NT2/D1 (cell line): ENCODE data around the gene ADGB.

Source experiments
- DNase-seq: peaks from one replicate; pipeline ENCODE4 v3.0.0-alpha.2; 2011; ENCODE audit warnings: low read depth, low spot score
- H3K27me3 ChIP-seq: 2 replicates; pipeline ENCODE4 v1.6.0; 2011; ENCODE audit warnings: mild to moderate bottlenecking; ENCODE audit not compliant: insufficient read length, insufficient read depth
- H3K36me3 ChIP-seq: 2 replicates; pipeline ENCODE4 v1.6.1; 2011; ENCODE audit warnings: mild to moderate bottlenecking, low read length, mixed read lengths; ENCODE audit not compliant: insufficient read depth, insufficient read length
- H3K4me1 ChIP-seq: 2 replicates; pipeline ENCODE4 v1.5.1; 2011; ENCODE audit not compliant: insufficient read depth, insufficient read length
- H3K4me3 ChIP-seq: 2 replicates; pipeline ENCODE4 v1.5.1; 2011; ENCODE audit warnings: low read depth; ENCODE audit not compliant: insufficient read length
- H3K9ac ChIP-seq: 2 replicates; pipeline ENCODE4 v1.6.0; 2011; ENCODE audit warnings: low read depth; ENCODE audit not compliant: insufficient read length
- H3K9me3 ChIP-seq: 2 replicates; pipeline ENCODE4 v1.5.1; 2011; ENCODE audit warnings: mild to moderate bottlenecking, low read length; ENCODE audit not compliant: insufficient read depth
- SUZ12 ChIP-seq: IDR thresholded peaks from 2 replicates; pipeline ENCODE4 v1.6.1; 2011; ENCODE audit not compliant: insufficient read length, insufficient read depth; ENCODE audit errors: extremely low read depth
- YY1 ChIP-seq: IDR thresholded peaks from 2 replicates; pipeline ENCODE4 v1.6.1; 2011; ENCODE audit not compliant: insufficient read length, insufficient read depth
- ZNF274 ChIP-seq: IDR thresholded peaks from 2 replicates; pipeline ENCODE4 v1.6.1; 2011; ENCODE audit warnings: mild to moderate bottlenecking, low read depth, low read length

Gene ADGB

DNA sequence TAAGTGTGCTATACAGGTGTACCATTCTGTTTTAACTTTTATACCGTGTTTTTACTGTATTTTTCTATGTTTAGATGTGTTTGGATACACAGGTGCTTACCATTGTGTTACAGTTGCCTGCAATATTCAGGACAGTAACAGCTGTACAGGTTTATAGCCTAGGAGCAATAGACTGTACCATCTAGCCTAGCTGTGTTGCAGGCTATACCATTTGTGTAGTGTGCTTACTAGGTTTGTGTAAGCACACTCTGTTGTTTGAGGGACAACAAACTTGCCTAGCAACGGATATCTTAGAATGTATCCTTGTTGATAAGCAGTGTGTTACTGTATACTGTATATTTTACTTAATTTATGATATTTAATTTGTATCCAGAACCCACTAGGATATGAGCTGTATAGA lies 35.2 kb downstream of the ADGB start:
- H3K4me1 ChIP-seq: no peaks in the 10 kb centered on the region
- no peak overlapping the region for H3K4me3 ChIP-seq
- no peak for DNase-seq
- TF ChIP-seq YY1 (no peak), SUZ12 (no peak), ZNF274 (no peak)
- H3K27me3 ChIP-seq: no peaks in the 10 kb centered on the region
- H3K9me3 ChIP-seq: no peaks in the 10 kb centered on the region
- no peaks in the 10 kb centered on the region for H3K36me3 ChIP-seq
- no peak overlapping the region for H3K9ac ChIP-seq

DNA sequence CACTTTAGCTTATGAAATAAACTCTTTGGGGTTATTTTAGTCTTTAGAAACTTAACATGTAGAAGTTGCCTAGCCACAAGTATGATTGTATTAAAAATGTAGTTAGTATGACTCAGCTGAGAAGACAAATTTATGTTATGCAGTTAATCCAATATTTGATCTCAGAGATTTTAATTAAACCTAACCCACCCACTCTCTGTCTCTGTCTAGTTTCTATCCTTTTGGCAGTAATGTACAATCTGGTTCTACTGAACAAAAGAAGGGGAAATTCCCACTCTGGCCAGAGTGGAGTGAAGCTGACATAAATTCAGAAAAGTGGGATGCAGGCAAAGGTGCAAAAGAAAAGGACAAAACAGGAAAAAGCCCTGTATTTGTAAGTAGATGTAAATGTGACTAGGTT lies 36.4 kb downstream of the ADGB start:
- no peaks in the 10 kb centered on the region for H3K9me3 ChIP-seq
- H3K9ac ChIP-seq: no peak overlapping the region

DNA sequence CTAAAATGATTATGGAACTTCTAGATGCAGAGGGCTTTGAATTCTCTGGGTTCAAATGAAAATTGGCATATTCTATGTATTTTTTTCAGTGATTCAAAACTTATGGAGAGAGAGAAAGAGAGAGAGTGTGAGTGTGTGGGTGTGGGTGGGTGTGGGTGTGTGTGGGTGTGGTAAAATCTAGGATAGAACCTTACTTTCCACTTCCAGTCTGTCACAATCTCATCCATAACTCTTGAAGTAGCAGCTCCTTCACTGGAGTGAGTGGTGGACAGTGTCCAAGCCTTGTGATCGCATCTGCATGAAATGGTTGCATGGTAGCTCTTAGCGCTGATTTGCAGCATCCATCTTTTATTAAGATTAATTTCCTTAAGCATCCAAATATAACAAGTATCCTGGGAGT lies 37.7 kb downstream of the ADGB start:
- Histone ChIP-seq H3K9me3 (no peaks in the 10 kb centered on the region), H3K4me3 (no peak overlapping the region), H3K4me1 (no peaks in the 10 kb centered on the region), H3K9ac (no peak overlapping the region), H3K36me3 (no peaks in the 10 kb centered on the region), H3K27me3 (no peaks in the 10 kb centered on the region)
- DNase-seq: no peak
- TF ChIP-seq ZNF274 (no peak), YY1 (no peak), SUZ12 (no peak)

More for the DNA sequence above, 36.4 kb downstream of the ADGB start:
- no peak for DNase-seq
- H3K4me3 ChIP-seq: no peak overlapping the region
- H3K4me1 ChIP-seq: no peaks in the 10 kb centered on the region
- no peak for TF ChIP-seq ZNF274
- no peak for TF ChIP-seq YY1
- TF ChIP-seq SUZ12: no peak
- H3K36me3 ChIP-seq: no peaks in the 10 kb centered on the region
- no peaks in the 10 kb centered on the region for H3K27me3 ChIP-seq

DNA sequence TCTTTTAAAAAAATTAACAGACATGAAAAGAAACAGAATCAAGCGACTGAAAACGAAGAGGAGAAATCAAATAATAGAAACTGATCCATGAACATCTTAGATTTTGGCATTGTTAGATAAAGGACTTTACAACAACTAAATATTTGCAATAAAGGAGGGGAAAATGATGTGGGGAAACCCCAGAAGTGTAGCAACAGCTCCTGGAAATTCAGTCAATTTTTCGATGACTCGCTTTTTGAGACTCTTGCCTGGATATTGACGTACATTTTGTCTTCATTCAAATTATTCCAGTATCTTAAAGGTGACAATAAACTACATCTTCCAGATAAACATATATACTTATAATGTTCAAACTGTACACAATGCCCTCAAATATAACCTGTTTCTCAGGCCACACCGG lies 44.1 kb downstream of the ADGB start:
- Histone ChIP-seq H3K27me3 (no peaks in the 10 kb centered on the region), H3K9ac (no peak overlapping the region), H3K9me3 (no peaks in the 10 kb centered on the region), H3K36me3 (no peaks in the 10 kb centered on the region), H3K4me1 (no peaks in the 10 kb centered on the region), H3K4me3 (no peak overlapping the region)
- no peak for TF ChIP-seq SUZ12
- TF ChIP-seq YY1: no peak
- no peak for TF ChIP-seq ZNF274
- no peak for DNase-seq

DNA sequence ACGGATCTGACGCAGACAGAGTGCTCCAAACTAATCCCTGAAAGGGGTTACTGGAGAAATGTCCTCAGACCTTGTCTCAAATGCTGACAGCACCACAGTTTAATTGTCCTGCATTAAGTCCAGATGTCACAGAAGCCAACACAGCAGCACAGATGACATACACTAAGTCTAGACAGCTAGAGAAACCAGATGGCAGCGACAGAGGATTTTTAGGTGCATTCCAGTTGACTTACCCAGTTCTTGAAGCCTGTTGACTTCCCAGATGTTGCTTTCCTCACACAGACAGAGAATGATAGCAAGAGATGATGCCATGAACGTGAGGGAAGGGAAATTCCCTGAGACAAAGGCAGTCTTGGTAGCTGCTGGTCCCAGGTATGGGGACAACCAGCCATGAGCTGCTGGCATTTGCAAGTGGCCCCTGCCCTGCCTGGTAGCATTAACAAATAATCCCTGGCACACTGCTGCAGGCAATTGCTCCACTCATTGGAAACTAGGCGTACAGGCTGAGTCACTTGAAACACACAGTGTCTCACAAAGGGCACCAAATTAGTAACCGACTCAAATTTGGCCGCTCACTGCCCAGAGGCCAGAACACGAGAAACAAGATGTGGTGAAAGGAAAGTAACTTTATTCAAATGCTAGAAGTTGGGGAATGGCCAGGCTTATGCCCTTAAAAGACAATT lies 52.2 kb downstream of the ADGB start:
- Histone ChIP-seq H3K36me3 (no peaks in the 10 kb centered on the region), H3K27me3 (no peaks in the 10 kb centered on the region), H3K9ac (no peak overlapping the region), H3K4me1 (no peaks in the 10 kb centered on the region), H3K9me3 (no peaks in the 10 kb centered on the region), H3K4me3 (no peak overlapping the region)
- DNase-seq: no peak
- TF ChIP-seq ZNF274 (no peak), YY1 (no peak), SUZ12 (no peak)

DNA sequence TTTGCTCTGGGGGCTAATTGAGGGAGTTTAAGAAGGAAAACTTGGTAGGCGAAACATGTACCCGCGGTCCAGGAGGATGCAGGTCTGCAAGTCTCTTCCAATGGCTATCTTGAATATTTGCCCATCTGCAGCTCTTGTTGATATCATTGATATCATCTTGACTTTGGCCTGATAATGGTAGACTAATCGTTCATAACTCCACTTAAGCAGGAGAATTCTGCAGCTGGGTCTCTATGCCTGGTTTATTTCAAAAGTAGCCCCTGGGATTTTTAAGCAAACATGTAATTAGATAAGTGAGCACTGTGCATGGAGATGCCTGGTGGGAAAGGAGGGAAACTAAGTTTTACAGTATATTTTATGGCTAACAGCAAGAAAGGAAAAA lies 52.7 kb downstream of the ADGB start:
- Histone ChIP-seq H3K9ac (no peak overlapping the region), H3K36me3 (no peaks in the 10 kb centered on the region), H3K4me3 (no peak overlapping the region), H3K9me3 (no peaks in the 10 kb centered on the region), H3K4me1 (no peaks in the 10 kb centered on the region), H3K27me3 (no peaks in the 10 kb centered on the region)
- no peak for DNase-seq
- no peak for TF ChIP-seq ZNF274
- no peak for TF ChIP-seq SUZ12
- TF ChIP-seq YY1: no peak

DNA sequence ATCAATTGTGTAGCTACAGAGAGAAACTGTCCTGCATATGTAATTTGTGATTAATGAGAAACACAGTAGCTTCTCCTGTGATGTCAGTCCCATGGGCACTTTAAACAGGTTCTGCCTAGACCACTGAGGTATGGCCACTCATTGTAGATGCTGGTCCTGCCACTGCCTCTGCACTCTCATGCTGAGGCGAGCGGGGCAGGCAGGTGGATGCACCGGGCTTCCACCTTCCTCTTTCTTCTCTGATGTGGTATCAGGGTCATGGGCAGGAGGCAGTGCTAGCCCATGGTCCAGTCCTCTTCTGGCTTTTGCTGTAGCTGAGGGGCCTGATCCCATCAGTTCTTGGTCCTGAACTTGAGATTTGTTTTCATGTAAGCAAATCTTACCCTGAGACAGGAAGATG lies 58.7 kb downstream of the ADGB start:
- no peak for TF ChIP-seq ZNF274
- no peak for TF ChIP-seq SUZ12
- no peak for TF ChIP-seq YY1
- Histone ChIP-seq H3K4me3 (no peak overlapping the region), H3K9ac (no peak overlapping the region), H3K9me3 (no peaks in the 10 kb centered on the region), H3K4me1 (no peaks in the 10 kb centered on the region), H3K27me3 (no peaks in the 10 kb centered on the region), H3K36me3 (no peaks in the 10 kb centered on the region)
- no peak for DNase-seq
